Measurements from ENCODE around the gene BEND3. TPM values are rescaled to one million over a fixed set of nuclear protein-coding genes. Genes with fewer than 3 reads are reported as not detected.

The BEND3 gene
- total RNA-seq, 2 donors from 2014 or later, result 4.0 TPM

GRCh38 chr6:107124934-107125348 is 9.6 kb upstream of the BEND3 start:
- Histone ChIP-seq H3K27ac (no peak overlapping the region), H3K36me3 (no peaks in the 10 kb centered on the region), H3K4me3 (no peak overlapping the region)

GRCh38 chr6:107123501-107123900 is 8.2 kb upstream of the BEND3 start:
- Histone ChIP-seq H3K27me3 (replicated peaks; ENCODE audit: insufficient read depth) (no peaks in the 10 kb centered on the region), H3K27ac (no peak overlapping the region), H3K9me3 (no peaks in the 10 kb centered on the region), H3K4me1 (replicated peaks) (no peaks in the 10 kb centered on the region), H3K36me3 (no peaks in the 10 kb centered on the region), H3K4me3 (no peak overlapping the region)
- no peak for DNase-seq (ENCODE audit: low spot score)
- no peak for TF ChIP-seq CTCF (IDR thresholded peaks at IDR 0.05)
- TF ChIP-seq POLR2A (IDR thresholded peaks at IDR 0.05), result no peak
- TF ChIP-seq POLR2AphosphoS5 (IDR thresholded peaks at IDR 0.05), result no peak
- intact Hi-C loops (cut with DNase I), result no loop called here
- WGBS, result 94% methylated on average over 6 of the region's 6 CpGs

More at GRCh38 chr6:107124934-107125348, 9.6 kb upstream of the BEND3 start:
- Histone ChIP-seq H3K4me1 (replicated peaks) (no peaks in the 10 kb centered on the region), H3K9me3 (no peaks in the 10 kb centered on the region), H3K27me3 (replicated peaks; ENCODE audit: insufficient read depth) (no peaks in the 10 kb centered on the region)
- no peak for TF ChIP-seq CTCF (IDR thresholded peaks at IDR 0.05)
- TF ChIP-seq POLR2AphosphoS5 (IDR thresholded peaks at IDR 0.05), result no peak
- TF ChIP-seq POLR2A (IDR thresholded peaks at IDR 0.05), result no peak
- 53% methylated on average over 4 of the region's 4 CpGs for WGBS
- intact Hi-C loops (cut with DNase I), result no loop called here
- no peak for DNase-seq (ENCODE audit: low spot score)

GRCh38 chr6:107122748-107123147 is 7.4 kb upstream of the BEND3 start:
- no peak for DNase-seq (ENCODE audit: low spot score)
- no peaks in the 10 kb centered on the region for H3K9me3 ChIP-seq
- intact Hi-C loops (cut with DNase I), result no loop called here
- no peaks in the 10 kb centered on the region for H3K36me3 ChIP-seq
- no peaks in the 10 kb centered on the region for H3K4me1 ChIP-seq (replicated peaks)
- H3K4me3 ChIP-seq, result no peak overlapping the region
- 94% methylated on average over 4 of the region's 4 CpGs for WGBS
- no peak overlapping the region for H3K27ac ChIP-seq
- no peak for TF ChIP-seq CTCF (IDR thresholded peaks at IDR 0.05)
- no peak for TF ChIP-seq POLR2AphosphoS5 (IDR thresholded peaks at IDR 0.05)
- no peak for TF ChIP-seq POLR2A (IDR thresholded peaks at IDR 0.05)
- no peaks in the 10 kb centered on the region for H3K27me3 ChIP-seq (replicated peaks; ENCODE audit: insufficient read depth)

- intact Hi-C loops (cut with DNase I), result no loop called here
- 86% methylated on average over 8 of the region's 8 CpGs for WGBS
Measured at GRCh38 chr6:107121964-107122495, 6.7 kb upstream of the BEND3 start.

More at GRCh38 chr6:107121964-107122495, 6.7 kb upstream of the BEND3 start:
- Histone ChIP-seq H3K4me1 (replicated peaks) (no peaks in the 10 kb centered on the region), H3K27ac (no peak overlapping the region), H3K27me3 (replicated peaks; ENCODE audit: insufficient read depth) (no peaks in the 10 kb centered on the region), H3K4me3 (no peak overlapping the region), H3K36me3 (no peaks in the 10 kb centered on the region), H3K9me3 (no peaks in the 10 kb centered on the region)
- DNase-seq (ENCODE audit: low spot score), result no peak
- TF ChIP-seq POLR2AphosphoS5 (IDR thresholded peaks at IDR 0.05) (no peak), POLR2A (IDR thresholded peaks at IDR 0.05) (no peak), CTCF (IDR thresholded peaks at IDR 0.05) (no peak)
